T1000 (cell line): ENCODE results near the gene B4GALT3.
"Not testable (repeated sequence)": the region's sequence is repeated elsewhere in the genome, so short reads cannot be mapped to it uniquely, and the experiment has no call there.

Experiments used
- DNase-seq: peaks from one replicate; lab custom pipeline; 2025; ENCODE audit warnings: mixed read lengths; lab: John Stamatoyannopoulos, UW

Gene B4GALT3

GRCh38 chr1:161177112-161177935, at the start of gene B4GALT3:
Gene B4GALT3 (minus strand): TSS chr1:161177507. CDS start chr1:161176060, 1,447 bp downstream.
- DNase-seq = peak; percentile 75

GRCh38 chr1:161226759-161227158, 49.5 kb upstream of the B4GALT3 start:
- no peak for DNase-seq

- DNase-seq = no peak
Observed at GRCh38 chr1:161226320-161226711, 49.0 kb upstream of the B4GALT3 start.

- peak; percentile 90 for DNase-seq
Observed at GRCh38 chr1:161225534-161226319, 48.4 kb upstream of the B4GALT3 start, which contains the start of gene TOMM40L. Gene TOMM40L (plus strand): TSS chr1:161226060. CDS start chr1:161226490, 430 bp downstream.

GRCh38 chr1:161225178-161225533, 47.8 kb upstream of the B4GALT3 start:
- DNase-seq = no peak

DNA sequence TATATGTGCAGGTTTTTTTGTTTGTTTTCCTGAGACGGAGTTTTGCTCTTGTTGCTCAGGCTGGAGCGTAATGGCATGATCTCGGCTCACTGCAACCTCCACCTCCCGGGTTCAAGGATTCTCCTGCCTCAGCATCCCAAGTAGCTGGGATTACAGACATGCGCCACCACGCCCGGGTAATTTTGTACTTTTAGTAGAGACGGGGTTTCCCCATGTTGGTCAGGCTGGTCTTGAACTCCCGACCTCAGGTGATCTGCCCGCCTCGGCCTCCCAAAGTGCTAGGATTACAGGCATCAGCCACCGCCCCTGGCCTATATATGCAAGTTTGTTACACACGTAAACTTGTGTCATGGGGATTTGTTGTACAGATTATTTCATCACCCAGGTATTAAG, 47.4 kb upstream of the B4GALT3 start:
- DNase-seq = not testable (repeated sequence)

DNA sequence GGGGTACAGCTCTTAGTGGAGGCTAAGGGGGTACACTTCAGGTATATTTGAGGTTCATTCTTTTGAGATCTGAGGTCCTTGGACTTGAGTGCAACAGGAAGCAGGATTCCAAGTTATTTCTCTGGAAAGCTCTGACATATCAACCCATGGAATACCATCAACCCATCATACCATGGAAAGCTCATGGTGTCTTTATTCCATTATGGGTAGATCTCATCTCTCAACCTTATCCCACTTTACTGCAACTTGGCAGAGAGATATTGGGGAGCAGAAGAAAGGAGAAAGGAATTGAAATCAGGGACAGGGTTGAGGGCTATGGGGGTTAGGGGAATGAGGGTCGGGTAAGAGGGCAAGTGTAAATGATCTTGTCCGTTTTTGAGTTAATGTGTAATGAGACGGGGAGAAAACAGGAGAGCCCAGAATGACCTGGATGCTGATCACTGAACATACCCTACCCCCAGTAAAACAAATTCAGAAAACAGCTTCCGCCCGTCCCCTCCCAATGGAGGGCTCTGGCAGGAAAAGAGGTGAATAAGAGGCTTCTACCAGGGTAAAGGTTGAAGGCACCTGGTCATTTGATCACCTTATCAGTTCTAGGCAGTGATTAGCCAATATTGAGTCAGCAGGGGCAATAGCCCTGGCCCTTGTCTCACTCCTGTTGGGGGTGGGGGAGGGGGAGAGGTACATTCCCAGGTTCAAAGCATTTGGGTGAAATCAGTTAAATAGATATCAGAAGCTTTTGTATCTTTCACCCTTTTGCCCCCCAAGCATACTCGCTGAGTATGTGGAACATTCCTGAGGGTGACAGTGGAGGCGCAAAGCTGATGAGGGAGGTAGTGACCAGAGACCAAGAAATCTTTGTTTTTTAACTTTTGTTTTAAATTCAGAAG, 46.7 kb upstream of the B4GALT3 start:
- no peak for DNase-seq

- no peak for DNase-seq
Observed at GRCh38 chr1:161222175-161223019, 45.1 kb upstream of the B4GALT3 start.

GRCh38 chr1:161220002-161220401, 42.7 kb upstream of the B4GALT3 start:
- no peak for DNase-seq

DNA sequence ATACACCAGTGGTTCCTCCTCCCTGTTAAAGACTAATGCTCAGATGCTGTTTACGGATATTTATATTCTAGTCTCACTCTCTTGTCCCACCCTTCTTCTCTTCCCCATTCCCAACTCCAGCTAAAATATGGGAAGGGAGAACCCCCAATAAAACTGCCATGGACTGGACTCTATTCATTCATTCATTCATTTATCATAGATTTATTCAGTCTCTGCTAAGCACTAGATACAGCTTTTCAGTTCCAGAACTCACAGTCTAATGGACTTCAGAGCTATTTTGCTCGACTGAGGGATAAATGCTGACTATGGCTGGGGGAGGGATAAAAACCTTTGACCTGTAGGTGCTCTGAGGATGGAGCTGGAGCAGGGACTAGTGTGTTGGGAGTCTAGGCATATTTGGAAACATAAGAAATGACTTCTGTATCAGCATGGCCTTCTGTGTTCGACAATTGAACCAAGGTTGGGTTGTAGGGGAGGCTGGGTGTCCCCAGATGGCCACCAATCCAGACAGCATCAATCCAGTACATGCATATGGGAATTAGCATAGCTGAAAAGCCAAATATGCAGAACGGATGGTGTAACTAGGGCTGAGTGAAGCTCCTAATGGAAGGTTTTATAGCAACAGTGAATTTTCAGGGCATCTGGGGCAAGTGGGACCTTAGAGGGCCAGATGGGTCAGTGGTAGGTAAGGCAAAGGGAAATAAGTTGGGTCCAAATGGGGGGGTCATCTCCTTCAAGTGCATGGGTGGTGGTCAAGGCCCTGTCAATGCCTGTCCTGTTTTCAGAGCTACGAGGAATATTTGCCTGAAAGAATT, 42.0 kb upstream of the B4GALT3 start:
- no peak for DNase-seq

DNA sequence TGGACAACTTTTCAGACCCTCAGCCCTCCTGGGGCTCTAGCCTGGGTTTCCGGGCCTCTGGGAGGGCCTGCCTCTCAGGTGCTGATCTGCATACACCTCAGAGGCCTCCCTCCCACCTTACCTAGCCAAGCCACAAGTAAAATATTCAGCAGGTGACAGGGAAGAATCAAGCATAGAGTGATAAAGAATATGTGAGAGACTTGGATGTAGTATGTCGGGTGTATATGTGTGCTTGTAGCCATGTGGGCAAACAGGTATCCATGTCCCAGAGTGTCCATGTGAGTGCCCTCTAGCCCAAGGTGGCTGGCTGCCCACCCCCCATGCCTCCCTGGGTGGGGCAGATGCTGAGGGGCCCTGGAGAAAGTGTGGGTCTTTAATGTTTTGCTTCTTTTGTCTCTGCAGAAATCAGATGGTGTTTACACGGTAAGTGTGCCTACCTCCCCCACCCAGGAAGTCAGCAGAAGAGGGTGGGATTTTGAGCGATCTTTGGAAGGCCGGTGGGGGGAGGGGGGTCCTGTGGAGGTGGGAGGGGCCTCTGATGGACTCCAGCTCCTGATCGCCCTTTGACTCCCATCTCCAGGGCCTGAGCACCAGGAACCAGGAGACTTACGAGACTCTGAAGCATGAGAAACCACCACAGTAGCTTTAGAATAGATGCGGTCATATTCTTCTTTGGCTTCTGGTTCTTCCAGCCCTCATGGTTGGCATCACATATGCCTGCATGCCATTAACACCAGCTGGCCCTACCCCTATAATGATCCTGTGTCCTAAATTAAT, 41.2 kb upstream of the B4GALT3 start:
- peak; percentile 29 for DNase-seq

- no peak for DNase-seq
Observed at GRCh38 chr1:161217831-161218230, 40.5 kb upstream of the B4GALT3 start.

DNA sequence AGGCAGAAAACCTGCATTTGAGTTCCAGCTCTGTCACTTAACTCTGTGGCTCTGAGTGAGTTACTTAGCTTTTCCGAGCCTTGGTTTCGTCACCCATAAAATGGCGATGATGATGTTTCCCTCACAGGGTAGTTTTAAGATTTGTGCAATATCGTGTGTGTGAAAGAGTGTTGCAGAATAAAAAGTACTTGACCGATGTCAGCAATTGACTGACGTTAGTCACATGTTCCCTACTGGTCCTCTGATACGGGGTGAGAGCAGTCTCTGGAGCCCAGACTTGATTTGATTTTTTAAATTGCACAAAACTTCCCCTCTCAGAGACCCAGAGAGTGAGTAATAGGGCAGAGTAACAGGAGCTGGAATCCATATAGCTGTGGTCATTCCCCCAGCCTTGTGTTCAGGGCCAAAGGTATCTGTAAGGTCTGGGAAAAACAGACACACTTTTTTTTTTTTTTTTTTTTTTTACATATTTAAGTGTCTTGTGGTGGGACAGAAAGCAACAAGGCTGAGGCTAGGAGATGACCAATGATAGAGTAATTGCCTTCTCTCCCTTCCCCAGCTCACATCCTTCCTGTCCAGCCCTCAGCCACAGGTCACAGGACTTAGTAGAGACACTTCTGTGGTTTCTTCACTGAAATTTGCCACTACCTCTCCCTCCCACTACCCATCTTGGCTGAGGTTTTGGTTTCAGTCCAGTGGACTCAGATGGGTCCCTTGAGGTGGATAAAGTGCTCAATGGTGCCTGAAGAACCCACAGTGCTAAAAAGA, 39.8 kb upstream of the B4GALT3 start:
- DNase-seq = no peak

GRCh38 chr1:161215076-161215475, 37.8 kb upstream of the B4GALT3 start, which contains the start of gene FCER1G:
Gene FCER1G (plus strand): TSS chr1:161215295. CDS start chr1:161215322, 27 bp downstream.
- no peak for DNase-seq

GRCh38 chr1:161214369-161214768, 37.1 kb upstream of the B4GALT3 start:
- DNase-seq = no peak

GRCh38 chr1:161209790-161210409, 32.6 kb upstream of the B4GALT3 start:
- no peak for DNase-seq

- no peak for DNase-seq
Observed at GRCh38 chr1:161207173-161207572, 29.9 kb upstream of the B4GALT3 start.
